Measurements from ENCODE around the gene BET1L.

Gene BET1L

DNA sequence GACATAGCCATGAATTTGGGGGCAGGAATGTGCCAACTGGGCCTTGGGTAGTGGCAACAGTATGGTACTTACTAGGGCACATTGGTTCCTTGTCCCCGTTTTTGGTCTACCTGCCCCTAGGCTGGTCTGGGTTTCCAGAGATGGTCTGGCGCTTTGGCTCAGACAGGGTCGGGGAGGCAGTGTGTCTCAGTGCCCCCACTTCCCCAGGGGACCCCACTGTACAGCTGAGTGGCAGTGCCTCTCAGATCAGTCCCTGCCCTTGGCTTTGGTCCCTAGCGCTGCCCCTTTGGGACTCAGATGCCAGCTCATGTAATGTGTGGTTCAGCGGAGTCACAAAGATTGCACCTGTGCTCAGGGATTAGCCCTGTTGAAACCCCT lies 3.6 kb upstream of the BET1L start:
- in situ Hi-C loops (cut with MboI; ENCODE audit: low sequenced_read_pairs) = no loop called here

DNA sequence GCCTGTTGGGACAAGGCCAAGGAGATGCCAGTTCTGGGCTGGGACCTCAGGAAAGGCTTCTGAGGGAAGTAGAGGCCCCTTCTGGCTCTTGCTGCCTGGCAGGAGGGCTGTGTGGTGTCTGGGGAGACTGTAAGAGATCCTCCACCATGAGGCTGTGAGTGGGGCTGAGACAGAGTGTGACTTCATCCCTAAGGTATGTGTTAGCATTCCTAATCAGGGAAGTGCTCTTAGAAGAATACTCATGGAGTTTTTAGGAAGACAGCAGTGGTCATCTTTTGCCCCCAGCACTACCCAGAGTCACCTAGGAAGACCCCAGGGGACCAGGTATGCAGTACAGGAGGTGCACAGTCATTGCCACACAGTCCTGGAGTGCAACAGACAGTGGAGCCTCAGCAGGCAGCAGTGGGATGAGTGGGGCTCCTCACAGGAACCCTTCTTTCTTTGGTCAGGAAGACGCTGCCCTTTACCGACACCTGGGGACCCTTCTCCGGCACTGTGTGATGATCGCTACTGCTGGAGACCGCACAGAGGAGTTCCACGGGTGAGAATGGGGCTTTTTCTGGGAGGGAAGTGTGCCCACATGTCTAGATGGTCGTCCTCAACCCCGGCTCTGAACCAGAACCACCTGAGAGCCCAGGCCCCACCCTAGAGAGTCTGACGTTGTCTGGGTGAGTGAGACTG lies 3.1 kb upstream of the BET1L start:
- in situ Hi-C loops (cut with MboI; ENCODE audit: low sequenced_read_pairs) = no loop called here

DNA sequence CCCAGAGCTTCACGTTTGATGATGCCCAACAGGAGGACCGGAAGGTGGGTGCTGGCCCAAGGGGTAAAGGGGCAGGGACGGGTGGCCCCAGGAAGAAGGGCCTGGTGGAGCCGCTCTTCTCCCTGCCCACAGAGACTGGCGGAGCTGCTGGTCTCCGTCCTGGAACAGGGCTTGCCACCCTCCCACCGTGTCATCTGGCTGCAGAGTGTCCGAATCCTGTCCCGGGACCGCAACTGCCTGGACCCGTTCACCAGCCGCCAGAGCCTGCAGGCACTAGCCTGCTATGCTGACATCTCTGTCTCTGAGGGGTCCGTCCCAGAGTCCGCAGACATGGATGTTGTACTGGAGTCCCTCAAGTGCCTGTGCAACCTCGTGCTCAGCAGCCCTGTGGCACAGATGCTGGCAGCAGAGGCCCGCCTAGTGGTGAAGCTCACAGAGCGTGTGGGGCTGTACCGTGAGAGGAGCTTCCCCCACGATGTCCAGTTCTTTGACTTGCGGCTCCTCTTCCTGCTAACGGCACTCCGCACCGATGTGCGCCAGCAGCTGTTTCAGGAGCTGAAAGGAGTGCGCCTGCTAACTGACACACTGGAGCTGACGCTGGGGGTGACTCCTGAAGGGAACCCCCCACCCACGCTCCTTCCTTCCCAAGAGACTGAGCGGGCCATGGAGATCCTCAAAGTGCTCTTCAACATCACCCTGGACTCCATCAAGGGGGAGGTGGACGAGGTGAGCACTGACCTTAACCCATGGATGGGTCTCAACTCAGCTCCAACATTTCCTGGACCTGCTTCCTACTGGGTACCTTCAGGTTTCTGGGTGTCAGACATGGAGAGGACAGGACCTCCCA lies 2.3 kb upstream of the BET1L start:
- in situ Hi-C loops (cut with MboI; ENCODE audit: low sequenced_read_pairs) = no loop called here

DNA sequence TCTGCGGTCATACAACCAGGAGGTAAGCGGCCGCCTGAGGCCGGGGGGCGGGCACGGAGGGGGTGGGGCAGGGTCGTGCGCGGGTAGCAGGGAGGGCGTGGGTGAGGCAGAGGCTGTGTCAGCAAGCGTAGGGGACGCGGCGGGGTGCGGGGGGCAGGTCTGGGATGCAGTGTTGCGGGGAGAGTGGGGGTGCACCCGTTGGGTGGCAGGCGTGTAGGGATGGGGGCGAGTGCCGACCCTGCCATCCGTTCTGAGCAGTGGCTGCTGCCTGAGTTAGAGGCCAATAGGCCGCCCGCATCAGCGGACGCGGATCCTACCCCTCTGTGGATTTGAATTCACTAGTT lies 1.7 kb upstream of the BET1L start:
- in situ Hi-C loops (cut with MboI; ENCODE audit: low sequenced_read_pairs) = no loop called here

DNA sequence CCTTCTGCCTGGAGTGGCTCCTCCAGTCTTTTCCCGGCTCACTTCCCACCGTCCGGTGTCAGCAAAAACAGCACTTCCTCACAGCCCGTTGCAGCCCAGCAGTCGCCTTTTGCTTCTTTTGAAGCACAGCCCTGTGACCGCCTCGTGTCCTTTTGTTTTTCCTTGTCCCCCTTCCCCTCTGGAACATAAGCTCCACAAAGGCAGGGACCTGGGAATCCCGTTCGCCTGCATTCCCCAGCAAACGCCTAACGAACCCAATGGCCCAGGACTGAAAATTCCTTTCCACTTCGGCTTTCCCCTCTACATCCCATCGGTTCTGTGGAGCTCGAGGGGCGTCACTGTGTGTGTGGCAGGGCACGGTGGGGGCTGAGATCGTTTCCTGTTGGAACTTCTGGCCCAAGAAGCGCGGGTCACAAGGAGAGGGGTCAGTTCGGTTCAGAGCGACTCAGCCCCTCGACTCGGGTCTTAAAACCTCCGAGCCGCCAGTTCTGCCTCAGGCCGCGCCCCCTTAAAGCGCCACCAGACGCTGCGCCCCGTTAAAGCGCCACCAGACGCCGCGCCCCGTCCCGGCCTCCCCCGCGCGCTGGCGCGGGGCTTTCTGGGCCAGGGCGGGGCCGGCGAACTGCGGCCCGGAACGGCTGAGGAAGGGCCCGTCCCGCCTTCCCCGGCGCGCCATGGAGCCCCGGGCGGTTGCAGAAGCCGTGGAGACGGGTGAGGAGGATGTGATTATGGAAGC lies 1.1 kb upstream of the BET1L start:
- in situ Hi-C loops (cut with MboI; ENCODE audit: low sequenced_read_pairs) = no loop called here

DNA sequence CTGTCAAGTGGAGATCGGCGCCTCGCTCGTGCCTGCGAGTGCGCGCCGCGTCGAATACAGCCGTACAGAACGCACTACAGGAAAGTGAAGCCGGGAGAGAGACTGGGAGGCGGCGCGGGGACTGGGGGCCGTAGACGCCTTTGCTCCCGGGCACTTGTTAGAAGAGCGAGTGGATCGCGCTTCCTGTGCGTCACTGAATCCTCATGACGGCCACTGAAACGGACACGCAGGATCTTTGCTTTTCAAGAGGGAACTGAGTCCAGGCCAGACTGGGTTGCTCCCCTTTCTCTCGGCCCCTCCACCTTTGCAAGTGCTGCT lies 623 bp upstream of the BET1L start:
- in situ Hi-C loops (cut with MboI; ENCODE audit: low sequenced_read_pairs) = no loop called here

DNA sequence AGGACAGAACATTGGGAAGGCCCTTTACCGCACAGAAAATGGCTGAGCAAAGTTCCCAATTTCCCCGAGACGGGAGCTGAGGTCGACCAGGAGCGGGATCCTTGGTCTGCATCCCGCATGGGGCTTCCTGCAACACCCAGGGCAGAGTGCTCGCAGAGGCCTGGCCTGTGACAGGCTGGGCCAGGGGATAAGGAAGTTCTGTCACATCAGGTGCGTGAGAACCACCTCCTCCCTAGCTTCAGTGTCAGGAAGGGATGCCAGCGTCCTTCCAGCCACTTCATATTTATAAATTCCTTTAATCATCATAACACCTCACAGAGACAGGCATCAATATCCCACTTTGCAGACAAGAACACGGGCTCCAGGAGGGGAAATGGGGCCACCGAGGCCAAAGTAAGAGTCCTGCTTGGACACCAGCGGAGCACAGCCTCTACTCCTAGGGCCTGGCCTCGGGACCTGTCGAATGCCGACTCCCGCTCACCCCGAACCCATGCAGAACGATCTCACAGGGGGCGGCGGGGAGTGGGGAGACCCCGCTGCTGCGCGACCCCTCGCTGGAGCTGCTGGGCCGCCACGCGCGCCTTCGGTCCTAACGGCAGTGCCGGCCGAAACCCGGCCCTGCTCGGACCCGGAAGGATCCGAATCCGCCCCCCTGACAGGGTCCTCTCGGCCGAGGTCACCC lies 532 bp downstream of the BET1L start:
- in situ Hi-C loops (cut with MboI; ENCODE audit: low sequenced_read_pairs) = no loop called here

DNA sequence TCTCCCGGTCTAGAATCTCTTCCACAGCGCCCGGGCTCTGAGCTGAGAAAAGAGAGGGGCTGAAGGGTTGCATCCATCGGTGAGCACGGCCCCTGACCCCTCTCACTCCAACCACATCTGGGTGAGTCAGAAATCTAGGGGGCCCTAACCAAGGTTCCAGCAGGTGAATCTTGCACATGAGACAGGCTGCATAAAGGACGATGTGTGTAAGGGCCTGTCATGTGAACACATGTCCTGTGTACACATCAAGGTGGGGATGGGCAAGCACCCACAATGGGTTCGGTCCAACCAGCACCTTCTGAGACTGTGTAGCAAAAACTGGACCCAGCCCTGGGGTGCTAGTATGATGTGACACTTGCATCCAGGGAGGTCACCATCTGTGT lies 1.2 kb downstream of the BET1L start:
- in situ Hi-C loops (cut with MboI; ENCODE audit: low sequenced_read_pairs) = no loop called here

DNA sequence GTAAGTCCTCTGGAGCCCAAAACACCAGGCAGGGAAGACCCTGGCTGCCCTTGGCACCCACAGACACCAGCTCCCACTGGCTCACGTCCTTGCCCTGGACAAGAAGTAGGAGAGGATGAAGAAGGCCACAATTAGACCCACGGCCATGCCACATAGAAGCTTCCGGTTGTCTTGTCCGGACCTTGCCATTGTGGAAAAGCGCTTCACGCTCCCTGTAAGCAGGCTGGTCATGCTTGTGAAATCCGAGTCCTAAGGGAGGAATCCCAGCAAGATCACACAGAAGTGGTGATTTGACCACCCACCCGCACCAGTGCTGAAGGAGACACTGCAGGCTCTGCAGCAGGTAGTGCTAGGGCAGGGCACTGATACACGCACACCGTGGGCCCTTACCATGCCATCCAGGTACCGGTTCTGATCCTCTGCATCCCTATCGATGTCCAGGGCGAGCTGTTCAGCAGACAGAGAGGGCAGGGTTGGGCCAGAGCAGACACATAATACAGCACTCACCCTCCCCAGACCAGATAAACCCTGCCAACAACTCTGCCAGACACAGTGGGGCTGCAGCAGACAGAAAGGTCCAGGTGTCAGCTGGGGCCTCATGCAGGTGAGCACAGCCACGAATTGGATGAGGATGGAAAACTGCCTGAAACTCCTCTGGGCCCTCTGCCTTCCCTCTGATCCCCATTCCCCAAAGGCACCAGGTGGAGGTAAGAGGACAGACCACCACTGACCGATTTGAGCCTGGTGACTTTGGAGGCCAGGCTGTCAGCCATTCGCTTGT lies 1.8 kb downstream of the BET1L start:
- in situ Hi-C loops (cut with MboI; ENCODE audit: low sequenced_read_pairs) = no loop called here

DNA sequence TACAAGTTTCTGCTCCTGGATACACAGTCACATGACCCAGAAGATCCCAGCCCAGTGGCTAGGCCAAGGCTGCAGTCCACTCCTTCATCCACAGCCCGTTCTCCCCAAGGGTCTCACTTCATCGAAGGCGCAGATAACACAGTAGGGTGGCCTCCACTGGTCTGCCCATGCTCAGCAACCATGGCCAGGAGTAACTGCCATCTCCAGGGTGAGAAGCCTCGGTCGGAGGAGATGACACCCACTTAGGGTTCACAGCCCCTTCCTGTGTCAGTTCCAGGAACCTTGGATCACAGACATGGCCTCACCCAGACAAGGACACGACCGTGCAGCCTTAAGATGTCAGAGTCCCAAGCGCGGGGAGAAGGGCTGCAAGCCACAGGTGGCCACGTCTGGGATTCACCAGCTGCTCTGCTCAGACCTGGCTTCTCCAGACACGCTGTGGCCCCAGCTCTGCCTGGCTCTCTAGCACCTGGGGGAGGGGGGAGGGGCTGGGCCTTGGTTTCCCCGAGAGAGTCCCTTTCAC lies 2.6 kb downstream of the BET1L start:
- in situ Hi-C loops (cut with MboI; ENCODE audit: low sequenced_read_pairs) = no loop called here

DNA sequence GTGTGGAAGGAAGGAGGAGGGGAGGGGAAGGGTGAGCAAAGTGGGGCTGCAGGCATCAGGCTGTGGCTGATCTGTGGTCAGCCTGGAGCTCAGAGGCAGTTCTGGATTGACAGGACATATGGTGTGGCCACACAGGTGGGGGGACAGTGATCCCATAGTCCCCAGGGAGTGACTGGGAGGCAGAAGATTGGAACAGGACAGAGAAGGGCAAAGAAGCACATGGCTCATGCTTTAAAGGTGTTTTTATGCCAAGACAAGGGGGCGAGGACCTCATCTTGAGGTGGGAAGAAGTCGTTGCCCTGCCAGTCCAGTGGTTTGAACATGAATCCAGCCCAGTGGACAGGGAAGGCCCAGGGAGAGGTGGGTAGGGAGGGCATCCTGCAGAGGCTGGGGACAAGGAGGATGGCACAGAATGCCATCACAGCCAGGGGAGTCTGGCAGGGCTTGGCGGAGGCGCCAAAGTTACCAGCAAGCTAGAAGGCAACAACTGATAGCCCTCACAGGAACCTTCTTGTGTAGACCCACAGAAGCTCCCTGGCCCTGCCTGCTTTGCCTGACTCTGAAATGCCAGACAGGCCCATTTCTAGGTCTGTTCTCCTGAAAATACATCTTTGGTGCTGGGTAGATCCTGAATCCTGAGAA lies 3.1 kb downstream of the BET1L start:
- in situ Hi-C loops (cut with MboI; ENCODE audit: low sequenced_read_pairs) = no loop called here

DNA sequence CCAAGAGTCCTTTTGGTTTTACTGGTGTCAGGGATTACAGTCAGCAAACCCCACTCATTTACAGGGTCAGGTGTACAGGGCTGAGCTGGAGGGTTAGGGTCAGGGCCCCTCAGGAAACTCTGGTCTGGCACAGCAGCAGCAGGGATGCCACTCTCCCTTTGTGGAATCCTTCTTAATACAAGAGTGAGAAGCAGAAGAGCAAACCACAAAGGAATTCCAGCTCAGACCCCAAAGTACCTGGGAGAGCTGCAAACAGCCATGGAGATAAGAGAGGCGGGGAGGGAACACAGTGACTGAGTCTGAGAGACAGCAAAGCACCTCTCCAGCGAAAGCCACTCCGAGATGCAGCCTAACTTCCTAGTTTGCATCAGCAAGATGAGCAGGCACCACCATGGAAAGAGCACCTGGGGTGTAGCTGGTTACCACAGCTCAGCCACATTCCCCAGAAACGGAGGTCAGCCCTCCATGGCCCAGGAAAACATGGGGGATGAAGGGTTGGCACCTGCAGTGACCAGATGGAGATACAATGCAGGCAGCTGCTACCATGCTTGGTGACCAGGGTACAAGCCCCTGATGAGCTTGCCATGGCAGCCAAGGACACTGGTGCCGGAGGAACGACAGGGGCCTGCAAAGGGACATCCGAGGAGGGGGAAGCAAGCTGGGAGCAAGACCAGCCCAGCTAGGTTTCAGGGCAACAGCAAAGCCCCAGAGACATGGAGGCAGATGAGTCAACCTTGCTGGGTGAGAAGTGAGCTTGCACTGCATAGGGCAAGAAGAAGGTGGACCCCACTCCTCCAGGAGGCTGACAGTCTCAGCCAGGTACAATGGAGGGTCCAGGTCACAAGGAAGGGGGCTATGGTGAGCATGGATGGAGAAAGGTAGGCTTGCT lies 3.9 kb downstream of the BET1L start:
- in situ Hi-C loops (cut with MboI; ENCODE audit: low sequenced_read_pairs) = no loop called here

DNA sequence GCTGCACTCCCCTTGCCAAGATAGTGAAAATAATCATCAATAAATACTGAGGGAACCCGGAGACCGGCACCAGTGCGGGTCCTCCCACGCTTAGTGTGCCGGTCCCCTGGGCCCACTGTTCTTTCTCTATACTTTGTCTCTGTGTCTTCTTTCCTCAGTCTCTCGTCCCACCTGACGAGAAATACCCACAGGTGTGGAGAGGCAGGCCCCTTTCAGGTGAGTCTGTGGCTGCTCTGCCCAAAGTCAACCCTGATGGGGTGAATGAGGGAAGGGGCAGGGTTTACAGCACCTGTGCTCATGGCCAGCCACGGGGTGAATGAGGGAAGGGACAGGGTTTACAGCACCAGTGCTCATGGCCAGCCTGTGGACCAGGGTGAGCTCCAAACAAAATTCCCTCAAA lies 4.7 kb downstream of the BET1L start:
- in situ Hi-C loops (cut with MboI; ENCODE audit: low sequenced_read_pairs) = no loop called here

DNA sequence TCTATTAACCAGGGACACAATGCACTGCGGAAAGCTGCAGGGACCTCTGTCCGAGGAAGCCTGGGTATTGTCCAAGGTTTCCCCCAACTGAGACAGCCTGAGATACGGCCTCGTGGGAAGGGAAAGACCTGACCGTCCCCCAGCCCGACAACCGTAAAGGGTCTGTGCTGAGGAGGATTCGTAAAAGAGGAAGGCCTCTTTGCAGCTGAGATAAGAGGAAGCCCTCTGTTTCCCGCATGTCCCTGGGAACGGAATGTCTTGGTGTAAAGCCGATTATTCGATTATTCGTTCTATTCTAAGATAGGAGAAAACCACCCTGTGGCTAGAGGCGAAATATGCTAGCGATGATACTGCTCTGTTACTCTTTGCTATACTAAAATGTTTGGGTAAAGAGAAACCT lies 5.2 kb downstream of the BET1L start:
- in situ Hi-C loops (cut with MboI; ENCODE audit: low sequenced_read_pairs) = no loop called here

DNA sequence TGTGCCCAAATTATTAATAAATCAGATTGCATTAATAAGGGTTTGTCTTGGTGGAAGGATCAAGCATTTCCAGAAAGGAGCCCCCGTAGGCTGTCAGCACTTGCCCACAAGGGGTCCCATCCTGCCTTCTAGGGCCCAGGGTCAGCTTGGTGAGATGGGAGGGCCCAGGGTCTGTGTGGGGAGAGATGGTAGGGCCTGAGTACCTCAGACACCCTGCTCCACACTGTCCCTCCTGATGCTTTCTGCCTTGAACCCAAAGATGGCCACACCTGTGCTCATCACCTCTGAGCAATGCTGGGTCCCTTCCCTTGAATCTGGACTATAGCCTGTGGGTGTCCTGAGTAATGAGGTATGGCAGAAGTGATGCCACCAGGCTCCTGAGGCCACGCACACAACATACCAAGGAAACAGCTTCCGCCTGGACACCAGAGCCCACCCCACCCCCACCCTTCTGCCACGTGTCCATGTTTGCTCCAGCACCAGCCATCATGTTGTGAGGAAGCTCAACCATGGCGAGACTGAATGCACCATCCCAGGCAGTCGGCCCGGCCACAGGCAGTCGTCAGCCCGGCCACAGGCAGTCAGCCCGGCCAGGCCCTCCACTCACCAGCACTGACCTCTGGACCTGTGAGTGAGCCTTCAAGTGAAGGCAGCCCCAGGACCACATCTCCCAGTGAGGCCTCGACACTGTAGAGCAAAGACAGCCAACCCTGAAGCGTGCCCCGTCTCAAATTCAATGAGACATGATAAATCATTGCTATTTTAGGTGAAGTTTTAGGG lies 6.8 kb downstream of the BET1L start:
- in situ Hi-C loops (cut with MboI; ENCODE audit: low sequenced_read_pairs) = no loop called here

DNA sequence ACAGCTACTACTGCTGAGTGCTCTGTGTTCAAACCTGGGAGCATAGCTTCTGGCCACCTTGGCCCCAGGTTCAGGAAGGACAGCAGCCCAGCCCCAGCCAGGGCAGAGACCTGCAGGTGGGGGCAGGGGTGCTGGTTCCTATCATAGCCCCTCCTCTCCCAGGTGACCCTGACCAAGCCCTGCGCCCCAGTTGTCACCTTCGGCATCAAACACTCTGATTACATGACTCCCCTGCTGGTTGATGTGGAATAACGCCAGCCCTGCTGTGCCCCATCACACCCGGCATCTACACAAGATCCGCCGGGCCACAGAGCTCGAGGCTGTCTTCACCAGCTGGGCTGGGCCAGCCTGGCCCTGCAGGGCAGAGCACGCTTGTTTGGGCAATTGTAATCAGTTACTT lies 7.4 kb downstream of the BET1L start:
- in situ Hi-C loops (cut with MboI; ENCODE audit: low sequenced_read_pairs) = no loop called here

DNA sequence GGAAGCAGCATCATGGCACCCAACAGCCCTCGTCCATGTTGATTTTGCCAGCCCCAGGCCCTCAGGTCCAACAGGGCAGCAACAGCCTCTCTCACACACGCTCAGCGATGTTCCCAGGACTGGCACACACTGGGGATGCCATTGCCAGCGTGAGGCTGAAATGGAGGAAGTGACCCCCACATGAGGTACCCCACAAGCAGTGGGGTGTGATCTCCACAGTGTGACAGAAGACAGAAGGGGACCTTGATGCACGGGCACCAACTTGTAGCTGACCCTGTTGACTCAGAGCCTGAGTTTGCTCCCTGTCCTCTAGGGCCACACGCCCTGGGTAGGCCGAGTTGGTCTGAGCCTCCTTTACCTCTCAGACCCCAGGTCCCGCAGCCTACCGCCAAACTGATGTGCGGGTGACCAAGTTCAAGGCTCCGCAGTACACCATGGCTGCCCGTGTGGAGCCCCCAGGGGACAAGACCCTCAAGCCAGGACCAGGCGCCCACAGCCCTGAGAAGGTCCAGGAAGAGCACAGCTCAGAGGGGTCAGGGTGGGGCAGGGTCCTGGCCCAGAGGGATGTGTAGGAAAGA lies 8.1 kb downstream of the BET1L start:
- in situ Hi-C loops (cut with MboI; ENCODE audit: low sequenced_read_pairs) = no loop called here

DNA sequence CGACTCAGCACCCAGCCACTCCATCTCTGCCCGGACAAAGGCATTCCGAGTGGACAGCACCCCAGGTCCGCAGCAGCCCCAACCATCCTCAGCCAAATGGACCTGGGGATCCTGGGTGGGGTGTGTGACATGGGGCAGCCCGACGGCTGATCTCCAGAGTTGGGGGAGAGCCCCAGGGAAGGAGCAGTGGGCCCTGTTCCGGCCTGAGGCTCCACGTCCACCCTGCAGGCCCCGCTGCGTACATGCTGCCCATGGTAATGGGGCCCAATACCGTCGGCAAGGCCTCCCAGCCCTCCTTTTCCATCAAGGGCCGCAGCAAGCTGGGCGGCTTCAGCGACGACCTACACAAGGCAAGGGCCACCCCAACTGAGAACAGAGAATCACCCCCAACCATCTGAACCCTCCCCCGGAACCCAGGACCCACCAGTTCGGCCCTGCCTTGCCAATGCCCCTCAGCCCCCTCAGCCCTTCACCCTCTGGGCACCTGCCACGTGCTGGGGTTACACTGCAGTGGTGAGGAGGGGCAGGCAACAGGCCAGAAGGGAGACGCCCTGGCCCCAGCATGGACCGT lies 8.9 kb downstream of the BET1L start:
- in situ Hi-C loops (cut with MboI; ENCODE audit: low sequenced_read_pairs) = no loop called here
